GM20000 (cell line): Measurements from ENCODE around the gene TMEM255B.
"Not testable (repeated sequence)": the region's sequence is repeated elsewhere in the genome, so short reads cannot be mapped to it uniquely, and the experiment has no call there.

Source experiments
- DNase-seq: peaks from one replicate; pipeline ENCODE4 v3.0.0; 2012; ENCODE audit warnings: low spot score
- CTCF ChIP-seq: IDR thresholded peaks from 2 replicates; pipeline ENCODE4 v1.5.1; 2012; ENCODE audit warnings: mild to moderate bottlenecking, control low read depth; ENCODE audit errors: extremely low read depth, missing control alignments

The TMEM255B gene

GRCh38 chr13:113742445-113743120 is 16.4 kb upstream of the TMEM255B start:
- TF ChIP-seq CTCF = no peak
- no peak for DNase-seq

GRCh38 chr13:113743366-113744195 is 15.4 kb upstream of the TMEM255B start:
- no peak for TF ChIP-seq CTCF
- DNase-seq = no peak

- no peak for DNase-seq
- no peak for TF ChIP-seq CTCF
These were observed 14.6 kb upstream of the TMEM255B start for GRCh38 chr13:113744197-113745000.

- no peak for DNase-seq
- TF ChIP-seq CTCF = no peak
These were observed 14.0 kb upstream of the TMEM255B start for GRCh38 chr13:113745059-113745458.

GRCh38 chr13:113745500-113746142 is 13.4 kb upstream of the TMEM255B start:
- not testable (repeated sequence) for DNase-seq

GRCh38 chr13:113746143-113746525 is 12.9 kb upstream of the TMEM255B start:
- no peak for DNase-seq
- no peak for TF ChIP-seq CTCF

GRCh38 chr13:113746671-113747070 is 12.4 kb upstream of the TMEM255B start:
- TF ChIP-seq CTCF = no peak
- DNase-seq = no peak
